Stimulated activated CD4-positive, alpha-beta T cell treated with anti-CD3 and anti-CD28 coated beads, Interleukin-4, amount 100 ng/mL, for 4 hours (primary cell): ENCODE data around the gene CELF6.
"Not testable (repeated sequence)": the region's sequence is repeated elsewhere in the genome, so short reads cannot be mapped to it uniquely, and the experiment has no call there.

Source experiments
- DNase-seq, 2 experiments: peaks; one replicate each; pipeline ENCODE4 v3.0.0-alpha.2; 2020

The CELF6 gene

DNA sequence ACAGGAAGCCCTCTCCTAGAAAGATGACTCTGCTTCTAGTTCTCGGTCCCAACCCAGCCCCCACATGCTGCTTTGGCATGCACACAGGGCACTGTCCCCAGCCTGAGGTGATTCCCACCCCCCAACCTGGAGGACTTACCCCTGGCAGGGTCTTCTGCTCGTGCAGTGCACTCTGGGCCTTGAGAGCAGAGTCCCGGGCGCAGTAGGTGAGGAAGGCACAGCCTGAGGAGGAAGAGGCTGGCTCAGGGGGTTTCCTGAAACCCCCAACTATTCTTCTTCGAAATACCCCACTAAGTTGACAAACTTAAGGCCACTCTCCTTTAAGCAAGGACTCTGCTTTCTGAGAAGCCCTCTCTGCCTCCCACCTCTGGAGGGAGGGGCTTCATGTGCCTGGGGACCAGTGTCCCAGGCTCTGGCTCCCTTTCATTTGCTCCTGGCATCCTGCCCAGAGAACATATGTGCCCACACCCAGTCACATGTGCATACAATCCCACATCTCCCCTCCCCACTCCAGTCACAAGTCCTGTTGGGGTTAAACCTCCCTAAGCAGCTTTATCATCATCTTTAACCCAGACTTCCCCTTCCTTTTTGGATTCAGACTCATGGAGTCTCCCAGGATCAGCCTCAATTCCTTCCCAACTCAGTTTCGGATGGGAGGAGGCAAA is 4.1 kb downstream of the CELF6 start:
- DNase-seq = no peak

DNA sequence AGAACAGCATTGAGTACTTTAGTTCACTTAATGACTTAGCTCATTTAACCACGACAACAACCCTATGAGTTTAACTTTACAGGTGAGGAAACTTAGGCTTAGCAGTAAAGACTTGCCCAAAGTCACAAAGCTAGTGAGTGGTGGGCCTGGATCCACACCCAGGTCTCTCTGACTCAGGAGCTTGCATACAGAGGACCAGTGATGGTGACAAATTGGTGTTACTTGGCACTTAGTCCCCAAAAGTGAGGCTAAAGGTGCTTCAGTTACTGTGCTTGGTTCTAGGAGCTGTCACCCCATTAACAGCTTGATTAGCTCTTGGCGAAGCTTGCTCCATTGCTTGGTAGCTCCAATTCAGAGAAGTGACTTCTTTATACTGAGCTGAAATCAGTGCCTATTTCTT is 6.1 kb downstream of the CELF6 start:
- no peak for DNase-seq

DNA sequence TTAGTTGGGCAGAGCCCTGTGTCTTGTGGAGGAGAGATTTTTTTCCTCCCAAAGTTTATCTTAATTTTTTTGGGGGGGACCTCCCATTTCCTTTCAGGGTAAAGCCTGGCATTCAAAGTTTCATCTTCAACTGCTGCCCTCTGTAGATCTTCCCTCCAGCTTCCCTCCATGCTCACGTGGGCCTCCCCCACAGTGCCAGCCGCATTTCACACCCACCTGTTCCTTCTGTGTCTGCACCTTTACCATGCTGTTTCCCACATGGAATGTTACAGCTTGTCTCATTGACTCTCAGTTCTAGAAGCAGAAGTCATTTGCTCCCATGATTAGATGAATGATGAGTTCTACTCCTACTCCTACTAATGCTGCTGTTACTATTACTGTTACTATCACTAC is 6.5 kb downstream of the CELF6 start:
- no peak for DNase-seq

DNA sequence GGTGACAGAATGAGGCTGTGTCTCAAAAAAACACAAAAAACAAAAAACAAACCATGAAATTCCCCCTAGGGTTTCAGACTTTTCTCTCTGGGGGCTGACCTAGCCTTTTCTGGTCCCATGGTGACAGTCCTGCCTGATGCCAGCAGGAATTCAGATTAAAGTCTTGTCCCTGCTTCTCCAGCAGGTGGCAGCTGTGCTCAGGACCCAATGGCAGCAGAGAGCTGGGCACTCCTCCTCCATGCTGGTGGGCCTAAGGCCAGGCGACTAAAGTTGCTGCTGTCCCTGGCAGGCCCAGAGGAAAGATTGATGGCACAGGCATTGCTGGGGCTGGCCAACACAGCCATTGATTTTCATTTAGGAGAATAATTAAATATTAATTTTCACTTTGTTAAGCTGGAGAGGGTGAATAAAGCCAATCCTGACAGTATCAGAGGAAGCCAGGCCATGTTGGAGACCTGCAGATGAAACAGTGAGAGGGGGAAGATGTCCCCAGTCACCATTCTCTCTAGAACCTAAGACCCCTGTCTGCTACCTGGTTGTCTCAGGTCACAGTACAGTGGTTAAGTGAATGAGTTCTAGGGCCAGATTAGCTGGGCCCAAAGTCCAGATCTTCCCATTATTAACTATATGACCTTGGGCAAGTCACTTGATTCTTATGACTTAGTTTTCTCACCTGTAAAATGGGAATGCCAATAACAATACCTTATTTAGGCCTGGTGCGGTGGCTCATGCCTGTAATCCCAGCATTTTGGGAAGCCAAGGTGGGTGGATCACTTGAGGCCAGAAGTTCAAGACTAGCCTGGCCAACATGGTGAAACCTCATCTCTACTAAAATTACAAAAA is 7.1 kb downstream of the CELF6 start:
- peak; percentile 47 to 51 for DNase-seq

DNA sequence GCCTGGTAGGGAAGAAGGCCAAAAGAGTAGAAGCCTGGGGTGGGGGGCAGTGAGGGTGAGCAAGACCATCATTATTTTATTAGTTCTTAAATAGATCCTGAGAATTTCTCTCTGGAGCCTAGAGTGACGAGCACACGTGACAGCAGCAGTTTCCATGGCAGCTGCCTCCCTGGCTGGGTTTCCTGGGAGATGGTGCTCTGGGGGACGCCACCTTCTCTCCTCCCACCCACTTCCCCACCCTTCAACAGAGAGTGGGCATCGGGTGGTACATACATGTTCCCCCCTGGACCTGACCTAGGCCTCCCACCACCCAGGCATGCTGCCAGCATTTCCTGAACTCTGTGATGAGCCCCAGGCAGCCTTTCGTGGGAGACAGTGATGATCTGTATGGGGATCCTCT is 12.9 kb downstream of the CELF6 start:
- no peak for DNase-seq

DNA sequence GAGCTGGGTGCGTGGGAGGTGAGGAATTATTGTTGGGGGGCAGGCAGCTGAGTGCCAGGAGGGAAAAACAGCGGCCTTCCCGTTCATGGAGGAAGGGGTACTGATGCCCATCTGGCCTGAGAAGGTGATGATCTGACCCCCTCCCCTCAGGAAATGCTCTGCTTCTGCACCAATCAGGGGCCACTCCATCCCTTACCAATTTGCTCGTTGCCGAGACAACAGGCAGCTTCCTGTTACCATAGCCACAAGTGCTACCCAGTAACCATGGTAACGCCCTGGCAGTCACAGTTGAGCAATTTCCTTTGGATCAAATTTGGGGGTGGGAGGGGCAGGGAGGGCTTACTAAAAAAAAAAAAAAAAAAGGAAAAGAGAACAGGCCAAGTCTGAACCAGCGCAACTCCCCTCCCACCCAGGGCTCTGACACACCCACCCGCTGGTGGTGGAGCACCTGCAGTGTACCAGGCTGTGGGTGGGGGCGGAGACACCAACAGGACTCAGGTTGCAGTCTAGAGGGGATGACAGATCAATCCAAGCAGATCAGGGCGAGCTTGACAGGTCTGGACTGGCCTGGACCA is 13.7 kb downstream of the CELF6 start:
- DNase-seq = peak; percentile 1 to 53

DNA sequence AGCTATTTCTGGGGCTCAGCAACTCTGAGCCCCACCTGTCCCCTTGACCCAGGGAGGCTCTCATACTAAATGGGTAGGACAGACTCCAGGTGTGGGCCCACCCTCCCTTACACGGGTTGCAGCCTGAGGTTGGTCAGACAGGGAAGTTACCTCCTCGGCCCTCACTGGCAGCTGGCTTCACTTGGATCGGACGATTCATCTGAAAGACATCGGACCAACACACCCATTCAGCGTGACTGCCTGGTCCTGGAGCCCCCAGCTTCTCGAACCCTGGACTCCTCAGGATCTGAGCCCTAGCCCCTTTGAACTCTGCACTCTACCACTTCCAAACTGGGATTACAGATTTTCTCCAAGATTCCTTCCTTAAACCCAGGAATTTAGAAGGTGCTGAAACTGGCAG is 15.4 kb downstream of the CELF6 start:
- DNase-seq = no peak

DNA sequence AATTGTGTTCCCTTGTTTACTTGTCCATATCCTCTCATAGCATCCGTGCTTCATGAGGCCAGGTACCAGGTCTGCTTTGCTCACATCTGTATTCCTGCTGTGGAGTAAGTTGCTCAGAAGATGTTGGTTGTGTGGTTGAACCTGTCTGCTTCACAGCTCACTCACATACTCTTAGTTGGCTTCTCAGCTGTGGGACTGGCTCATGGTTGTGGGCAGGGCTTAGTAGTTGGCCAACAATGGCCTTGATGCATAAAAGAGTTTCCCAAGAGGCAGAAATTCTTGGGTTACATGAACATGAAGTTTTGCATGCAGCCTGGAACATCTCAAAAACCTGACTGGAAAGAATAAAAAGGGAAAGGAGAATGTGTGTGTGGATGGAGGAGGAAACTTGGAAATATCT is 17.0 kb downstream of the CELF6 start:
- DNase-seq = no peak

DNA sequence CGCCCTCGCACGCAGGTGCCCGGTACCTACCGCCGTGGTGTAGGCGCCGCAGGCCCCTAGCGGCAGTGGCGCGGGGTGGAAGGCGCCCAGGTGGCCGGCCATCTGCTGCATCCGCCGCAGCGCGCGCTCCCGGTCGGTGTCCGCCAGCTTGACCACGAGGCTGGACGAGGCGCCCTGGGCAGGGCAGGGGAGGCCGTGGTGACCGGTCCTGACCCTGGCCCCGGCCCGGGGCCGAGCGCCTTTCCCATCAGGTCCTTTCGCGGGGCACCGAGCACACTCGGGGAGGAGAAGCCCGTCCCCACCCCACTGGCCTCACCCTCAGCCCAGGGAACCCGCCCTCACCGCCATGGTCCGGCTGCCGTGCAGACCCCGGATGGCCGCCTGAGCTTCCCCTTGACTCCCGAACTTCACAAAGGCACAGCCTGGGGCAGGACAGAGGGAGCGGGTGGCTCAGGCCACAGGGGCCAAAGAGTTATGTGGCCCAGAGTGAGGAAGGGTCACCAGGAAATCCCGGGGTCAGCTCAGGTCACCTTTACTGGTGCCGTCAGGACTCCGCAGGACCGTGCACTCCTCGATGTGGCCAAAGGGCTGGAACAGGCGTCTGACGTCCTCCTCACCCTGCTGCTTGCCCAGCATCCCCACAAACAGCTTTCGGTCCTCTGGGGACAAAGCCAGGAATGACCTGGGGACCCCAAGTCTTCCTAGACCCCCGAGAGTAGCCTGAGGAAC is 30.2 kb downstream of the CELF6 start:
- DNase-seq = no peak

DNA sequence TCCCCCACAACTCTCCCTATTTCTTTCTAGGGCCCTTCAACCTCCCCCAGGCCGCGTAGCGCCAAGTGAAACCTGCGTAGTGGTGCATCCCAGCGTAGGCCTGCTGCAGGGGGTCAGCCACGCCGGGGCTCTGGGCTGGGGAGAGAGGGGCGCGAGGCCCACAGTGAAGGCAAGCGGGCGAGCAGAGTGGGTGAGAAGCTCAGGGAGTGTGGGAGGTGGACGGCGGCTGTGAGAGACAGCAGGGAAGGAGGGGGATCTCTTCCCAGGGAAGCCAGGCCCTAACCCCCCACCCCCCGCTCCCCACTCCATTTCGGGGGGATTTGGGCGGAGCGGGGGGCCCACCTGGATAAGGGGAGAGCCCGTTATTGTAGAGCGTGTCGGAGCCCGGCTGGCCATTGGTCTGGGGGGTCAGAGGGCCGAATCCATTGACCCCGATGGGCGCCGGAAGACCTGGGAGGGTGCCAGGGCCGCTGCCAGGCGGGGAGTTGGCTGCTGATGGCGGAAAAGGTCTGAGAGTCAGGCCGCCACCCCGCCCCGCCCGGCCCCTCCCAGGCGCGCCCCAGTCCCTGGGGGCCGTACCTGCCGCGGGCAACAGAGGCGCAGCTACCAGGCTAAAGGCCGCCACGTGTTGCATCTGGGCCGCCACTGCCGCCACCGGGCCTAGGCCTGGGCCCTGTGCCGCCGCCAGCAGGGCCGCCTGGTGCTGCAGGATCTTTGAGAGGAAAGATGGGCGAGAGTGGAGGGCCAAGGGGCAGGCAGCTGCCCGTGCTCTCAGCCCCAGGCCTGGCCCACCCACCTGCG is 31.0 kb downstream of the CELF6 start:
- DNase-seq = no peak

DNA sequence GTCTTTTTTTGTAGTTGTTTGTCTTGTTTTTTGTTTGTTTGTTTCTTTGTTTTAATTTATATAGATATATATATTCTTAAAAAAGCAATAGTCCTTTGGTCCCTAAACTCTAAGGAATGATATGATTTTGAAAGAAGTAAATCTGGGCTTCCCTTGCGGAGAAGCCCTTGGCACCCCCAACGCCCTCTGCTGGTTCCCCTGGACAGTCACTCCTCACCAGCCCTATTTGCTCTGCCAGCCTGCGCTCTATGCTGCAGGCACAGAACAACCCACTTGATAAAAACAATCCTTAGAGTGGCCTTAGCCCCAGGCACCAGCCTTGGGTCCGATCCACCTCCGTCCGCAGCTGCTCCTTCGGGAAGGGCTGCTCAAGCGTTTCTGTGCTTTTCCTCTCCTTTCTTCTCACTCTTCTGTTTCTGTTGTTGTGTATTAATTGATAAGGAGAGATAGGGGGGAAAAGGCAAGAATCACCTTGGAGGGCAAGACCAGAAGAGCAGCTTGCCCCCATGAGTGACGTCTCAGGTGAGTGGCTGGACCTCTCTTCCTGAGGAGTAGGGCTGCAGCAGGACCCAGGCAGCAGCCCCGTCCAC is 33.9 kb downstream of the CELF6 start:
- peak; percentile 50 to 54 for DNase-seq

DNA sequence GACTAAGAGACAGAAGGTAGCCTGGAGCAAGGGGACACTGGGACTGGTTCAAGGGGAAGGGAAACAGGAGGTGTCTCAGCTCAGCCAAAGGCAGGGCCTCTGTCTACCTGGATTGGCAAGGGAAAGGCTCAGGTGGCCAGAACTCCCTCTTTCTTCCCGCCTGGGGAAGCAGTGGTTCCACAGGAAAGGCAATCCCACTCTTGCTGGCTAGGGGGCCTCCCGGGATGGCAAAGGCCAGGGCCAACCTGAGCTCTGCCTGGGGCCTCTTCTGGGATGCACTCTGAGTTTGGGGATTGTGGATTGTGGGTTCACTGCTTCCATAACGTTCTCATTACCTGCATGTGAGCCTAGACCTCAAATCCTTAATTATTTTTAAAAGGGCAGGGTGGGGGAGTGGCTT is 34.6 kb downstream of the CELF6 start:
- DNase-seq = no peak

DNA sequence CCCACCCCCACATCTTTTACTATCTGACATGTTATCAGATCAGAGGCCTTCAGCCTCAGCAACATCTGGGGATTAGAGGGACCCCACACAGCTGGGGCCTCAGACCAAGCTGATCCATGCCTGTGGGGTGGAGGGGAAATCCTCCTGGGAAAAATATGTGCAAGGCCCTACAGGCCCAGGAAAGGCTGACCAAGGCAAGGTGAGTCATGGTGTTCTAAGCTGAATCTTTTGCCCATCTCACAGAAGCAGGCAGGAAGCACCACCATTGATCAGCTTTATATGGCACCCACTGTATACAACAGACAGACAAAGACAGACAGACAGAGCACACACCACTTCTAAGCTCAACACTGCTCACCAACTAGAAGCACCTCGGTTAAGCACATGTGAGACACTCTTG is 35.2 kb downstream of the CELF6 start:
- DNase-seq = no peak

DNA sequence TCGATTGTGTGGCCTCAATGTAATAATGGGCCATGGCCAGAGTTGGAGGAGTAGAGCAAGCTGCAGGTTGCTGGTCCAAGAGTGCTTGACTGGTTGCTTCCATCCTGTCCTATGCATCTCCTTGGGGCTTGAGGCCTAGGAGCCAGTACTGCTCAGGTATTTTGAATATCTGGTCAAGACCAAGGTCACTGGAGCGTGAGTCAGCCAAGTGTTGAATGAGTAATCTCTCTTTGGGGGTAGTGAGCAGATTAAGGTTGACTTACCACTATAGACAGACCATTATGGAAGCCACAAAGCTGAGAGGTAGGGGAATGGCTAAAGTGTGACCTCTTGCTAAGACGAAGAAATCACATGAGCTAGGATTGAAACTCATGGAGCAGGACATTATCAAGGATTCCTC is 38.2 kb downstream of the CELF6 start:
- no peak for DNase-seq

DNA sequence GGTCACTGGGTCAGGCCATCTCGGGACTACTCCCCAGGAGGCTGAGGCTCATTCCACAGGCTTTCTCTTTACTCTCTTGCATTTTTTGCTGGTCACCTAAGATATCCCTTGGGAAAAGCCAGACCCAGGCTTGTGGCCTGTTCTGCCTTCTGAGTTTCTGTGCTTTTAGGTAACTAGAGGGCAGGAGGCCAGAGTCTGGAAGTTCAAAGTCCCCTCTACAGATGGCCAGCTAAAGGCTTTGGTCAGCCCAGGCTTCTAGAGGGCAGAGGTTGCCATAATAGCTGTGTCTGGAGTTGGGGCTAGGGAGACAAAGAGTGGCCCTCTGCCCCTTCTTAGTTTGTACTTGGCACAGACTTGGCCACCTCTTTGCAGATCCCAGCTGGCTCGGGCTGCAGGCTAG is 39.2 kb downstream of the CELF6 start:
- DNase-seq = no peak

DNA sequence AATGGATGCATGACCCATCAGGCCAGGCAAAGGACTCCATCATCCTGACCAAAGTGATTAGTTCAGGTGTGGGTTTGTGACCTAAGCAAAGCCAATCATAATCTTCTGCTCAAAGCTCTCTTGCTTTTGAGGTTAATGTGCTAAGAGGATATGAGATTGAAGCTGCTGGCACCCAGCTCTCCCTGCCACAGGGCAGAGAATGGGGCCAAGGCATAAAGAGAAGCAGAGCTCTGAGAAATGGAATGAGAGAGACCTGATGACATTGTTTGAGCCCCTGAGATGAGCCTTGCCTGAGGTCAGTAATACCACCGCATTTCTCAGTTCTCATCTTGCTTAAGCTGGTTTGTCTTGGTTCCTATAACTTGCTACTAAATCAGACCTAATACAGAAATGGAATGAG is 41.2 kb downstream of the CELF6 start:
- no peak for DNase-seq

DNA sequence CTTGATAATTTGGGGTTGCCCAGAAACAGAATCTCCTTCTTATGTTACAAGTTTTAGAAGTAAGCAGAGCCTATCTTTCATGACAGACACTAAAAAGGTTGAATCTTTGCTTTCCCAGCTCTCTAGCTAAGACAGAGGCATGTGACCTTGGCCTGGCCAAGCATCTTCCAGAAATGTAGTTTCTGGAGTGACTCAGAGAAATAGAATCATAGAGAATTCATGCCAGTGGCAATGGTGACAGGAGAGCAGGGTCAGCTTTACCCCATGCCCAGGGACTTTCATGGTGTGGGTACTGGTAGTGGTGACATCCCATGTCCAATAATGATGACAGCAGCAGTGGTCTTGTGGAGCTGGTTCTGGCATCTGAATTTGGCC is 43.6 kb downstream of the CELF6 start:
- DNase-seq = no peak

DNA sequence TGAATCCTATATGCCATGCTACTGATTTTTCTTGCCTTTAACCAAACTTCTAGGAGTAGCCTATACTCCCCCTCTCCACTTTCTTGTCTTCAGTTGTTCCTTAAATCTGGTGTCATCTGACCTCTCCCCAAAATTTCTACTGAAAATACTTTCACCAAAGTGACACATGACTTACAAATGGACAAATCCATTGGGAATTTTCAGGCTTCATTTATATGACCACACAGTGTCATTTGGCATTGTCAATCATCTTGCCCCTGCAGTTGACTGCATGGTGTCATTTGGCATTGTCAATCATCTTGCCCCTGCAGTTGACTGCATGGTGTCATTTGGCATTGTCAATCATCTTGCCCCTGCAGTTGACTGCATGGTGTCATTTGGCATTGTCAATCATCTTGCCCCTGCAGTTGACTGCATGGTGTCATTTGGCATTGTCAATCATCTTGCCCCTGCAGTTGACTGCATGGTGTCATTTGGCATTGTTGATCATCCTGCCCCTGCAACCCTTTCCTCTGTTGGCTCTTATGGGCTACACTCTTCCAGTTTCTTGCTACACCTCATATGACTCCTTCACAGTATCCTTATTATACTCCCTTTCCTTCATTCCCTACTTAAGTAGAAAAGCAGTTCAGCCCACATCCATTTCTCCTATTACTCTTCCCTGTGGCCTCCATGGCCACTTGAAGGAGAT is 44.2 kb downstream of the CELF6 start:
- DNase-seq = not testable (repeated sequence)

DNA sequence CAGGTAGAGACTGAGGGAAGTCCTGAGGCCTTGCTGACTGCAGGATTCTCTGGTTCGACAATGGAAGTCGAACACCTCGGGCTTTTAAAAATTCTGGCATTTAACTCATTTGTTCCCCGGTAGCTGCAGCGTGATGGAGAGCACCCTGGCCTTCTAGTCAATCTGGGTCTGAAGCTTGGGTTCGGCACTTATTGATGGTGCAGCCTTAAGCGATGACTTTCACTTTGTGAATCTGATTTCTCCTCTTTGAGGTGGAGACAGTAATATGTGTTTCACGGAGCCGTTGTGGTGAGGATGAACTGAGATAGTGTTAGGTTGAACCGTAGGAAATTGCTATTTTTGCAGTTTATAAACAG is 47.0 kb downstream of the CELF6 start:
- no peak for DNase-seq

DNA sequence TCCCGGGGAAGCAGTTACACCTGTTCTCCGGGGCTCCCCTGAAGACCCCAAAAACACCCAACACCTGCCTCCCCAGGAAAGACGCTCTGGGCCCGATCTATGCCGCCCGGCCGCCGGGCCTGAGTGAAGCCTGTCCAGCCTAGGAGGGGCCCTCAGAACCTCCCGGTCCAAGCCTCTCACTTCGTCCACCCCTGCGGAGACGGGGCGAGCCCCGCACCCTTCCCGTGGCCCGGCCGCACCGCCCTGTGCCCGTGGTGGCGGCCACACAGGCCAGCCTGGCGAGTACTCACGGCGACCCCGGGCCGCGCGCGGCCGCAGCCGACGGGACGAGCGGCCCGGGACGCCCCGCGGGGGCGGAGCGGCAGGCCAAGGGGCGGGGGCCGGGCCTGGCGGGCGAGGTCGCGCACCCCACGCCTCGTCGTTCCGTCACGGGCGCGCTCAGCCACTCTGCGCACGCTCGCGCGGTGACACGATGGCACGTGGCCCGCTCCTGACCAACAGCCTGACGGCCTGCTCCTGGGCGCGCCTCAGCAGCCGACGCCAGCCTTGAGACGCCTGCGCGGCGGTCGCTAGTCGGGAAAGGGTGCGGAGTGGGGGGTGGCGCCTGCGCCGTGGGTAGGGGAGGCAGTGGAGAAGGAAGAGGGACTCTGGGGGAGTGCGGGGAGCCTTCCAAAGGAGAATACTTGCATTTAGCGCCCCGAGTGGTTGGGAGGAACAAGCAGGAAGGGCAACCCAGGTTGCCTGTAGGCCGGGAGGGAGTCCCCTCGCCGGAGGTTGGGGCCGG is 47.6 kb downstream of the CELF6 start, which contains the start of gene PARP6:
PARP6 (minus strand) TSS at position 342 of the 784 bp plus-strand sequence. CDS start 5,077 bp downstream, outside the sequence.
- DNase-seq = peak; percentile 96 to 99

DNA sequence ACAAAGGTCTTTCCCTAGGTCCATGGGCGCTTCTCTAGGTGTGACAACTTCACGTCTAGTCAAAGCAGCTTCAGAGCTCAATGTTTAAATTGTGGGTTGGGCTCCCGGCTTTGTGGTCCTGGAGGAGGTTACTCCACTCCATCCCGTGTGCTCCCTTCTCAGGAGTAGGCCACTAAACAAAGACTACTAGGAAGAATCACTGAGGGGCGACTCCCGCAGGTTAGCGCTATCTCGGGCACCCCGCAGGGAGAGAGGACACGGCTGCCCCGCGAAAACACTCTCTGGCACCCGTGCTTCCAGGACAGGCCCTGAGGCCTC is 48.1 kb downstream of the CELF6 start:
- DNase-seq = peak in 1 of 2 experiments; percentile 9
